Stimulated activated CD8-positive, alpha-beta memory T cell treated with anti-CD3 and anti-CD28 coated beads, Interleukin-7, amount 100 ng/mL, for 24 hours (primary cell): ENCODE results near the gene TATDN2.
"Not testable (repeated sequence)": the region's sequence is repeated elsewhere in the genome, so short reads cannot be mapped to it uniquely, and the experiment has no call there.

Source experiments
- DNase-seq: peaks from one replicate; pipeline ENCODE4 v3.0.0-alpha.2; 2020; ENCODE audit warnings: low read depth

The TATDN2 gene

GRCh38 chr3:10289787-10290355 is 41.6 kb downstream of the TATDN2 start:
- DNase-seq = no peak

GRCh38 chr3:10290481-10291176 is 42.4 kb downstream of the TATDN2 start:
- DNase-seq = no peak

- DNase-seq = no peak
Measured at GRCh38 chr3:10291641-10292040, 43.4 kb downstream of the TATDN2 start.

GRCh38 chr3:10292505-10293419 is 44.5 kb downstream of the TATDN2 start, which contains the start of gene GHRL:
TSS of gene GHRL (minus strand) at chr3:10292947. CDS start at chr3:10290180, 2,767 bp downstream.
- DNase-seq = no peak

- no peak for DNase-seq
Measured at GRCh38 chr3:10294030-10294586, 45.8 kb downstream of the TATDN2 start.

GRCh38 chr3:10298064-10298463 is 49.8 kb downstream of the TATDN2 start:
- DNase-seq = not testable (repeated sequence)

- no peak for DNase-seq
Measured at GRCh38 chr3:10299175-10299574, 50.9 kb downstream of the TATDN2 start.

- DNase-seq = no peak
Measured at GRCh38 chr3:10299679-10300078, 51.4 kb downstream of the TATDN2 start.

- DNase-seq = no peak
Measured at GRCh38 chr3:10300087-10300486, 51.8 kb downstream of the TATDN2 start.

GRCh38 chr3:10303105-10303504 is 54.8 kb downstream of the TATDN2 start:
- DNase-seq = no peak

- DNase-seq = no peak
Measured at GRCh38 chr3:10303785-10304184, 55.5 kb downstream of the TATDN2 start.

GRCh38 chr3:10304905-10305304 is 56.6 kb downstream of the TATDN2 start:
- DNase-seq = no peak

GRCh38 chr3:10305331-10305902 is 57.2 kb downstream of the TATDN2 start:
- no peak for DNase-seq

GRCh38 chr3:10306156-10306555 is 57.9 kb downstream of the TATDN2 start:
- DNase-seq = no peak

GRCh38 chr3:10308678-10309077 is 60.4 kb downstream of the TATDN2 start:
- no peak for DNase-seq

- no peak for DNase-seq
Measured at GRCh38 chr3:10309736-10310135, 61.5 kb downstream of the TATDN2 start.

- no peak for DNase-seq
Measured at GRCh38 chr3:10310578-10310977, 62.3 kb downstream of the TATDN2 start.

- no peak for DNase-seq
Measured at GRCh38 chr3:10311710-10312109, 63.5 kb downstream of the TATDN2 start.

- DNase-seq = no peak
Measured at GRCh38 chr3:10312391-10312790, 64.1 kb downstream of the TATDN2 start.

- no peak for DNase-seq
Measured at GRCh38 chr3:10312861-10313260, 64.6 kb downstream of the TATDN2 start.

GRCh38 chr3:10315101-10315500 is 66.8 kb downstream of the TATDN2 start:
- no peak for DNase-seq

- no peak for DNase-seq
Measured at GRCh38 chr3:10315771-10316344, 67.6 kb downstream of the TATDN2 start.
